Measurements from ENCODE around the gene GOLIM4. TPM values are rescaled to one million over a fixed set of nuclear protein-coding genes. Genes with fewer than 3 reads are reported as not detected.

GOLIM4 gene
- total RNA-seq, 2 donors from 2014 or later, result 21.0 to 32.6 TPM

DNA sequence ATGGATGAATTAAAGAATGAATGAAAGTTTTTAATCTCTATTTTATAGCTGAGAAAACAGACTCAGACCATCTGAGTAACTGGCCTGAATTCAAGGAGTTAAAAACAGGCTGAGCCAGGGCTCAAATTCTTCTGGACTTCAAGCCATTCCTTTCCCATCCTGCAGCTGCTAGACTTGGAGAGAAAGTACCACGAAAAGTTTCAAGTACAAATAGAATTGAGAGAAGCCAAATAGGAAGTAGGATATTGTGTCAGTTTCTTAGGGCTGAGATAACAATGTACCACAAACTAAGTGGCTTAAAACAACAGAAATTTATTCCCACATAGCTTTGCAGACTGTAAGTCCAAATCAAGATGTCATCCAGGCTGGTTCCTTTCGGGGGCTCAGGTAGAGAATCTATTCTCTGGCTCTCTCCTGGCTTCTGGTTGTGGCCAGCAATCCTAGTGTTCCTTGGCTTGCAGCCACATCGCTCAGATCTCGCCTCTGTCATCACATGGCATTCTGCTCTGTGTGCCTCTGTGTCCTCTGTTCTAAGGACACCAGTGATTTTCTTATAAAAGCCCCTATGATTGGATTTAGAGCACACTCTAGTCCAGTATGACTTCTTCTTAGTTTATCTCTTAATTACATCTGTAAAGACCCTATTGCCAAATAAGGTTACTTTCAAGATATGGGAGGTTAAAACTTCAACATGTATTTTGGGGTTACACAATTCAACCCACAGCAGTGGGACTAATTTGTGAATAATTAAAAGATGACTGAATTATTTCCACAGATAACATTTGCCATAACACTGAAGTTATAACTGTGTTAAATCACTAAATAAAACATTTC lies 25.7 kb upstream of the GOLIM4 start:
- Histone ChIP-seq H3K27ac (no peak overlapping the region), H3K4me3 (no peak overlapping the region), H3K27me3 (no peaks in the 10 kb centered on the region), H3K9me3 (no peaks in the 10 kb centered on the region), H3K4me1 (peaks cover 22% of the 10 kb centered on the region), H3K36me3 (replicated peaks in 1 of 2; ENCODE audit: insufficient read depth in 1 of 2, low read depth in 2 of 2) (no peaks in the 10 kb centered on the region)
- ATAC-seq, result no peak
- TF ChIP-seq, protein P1, sequence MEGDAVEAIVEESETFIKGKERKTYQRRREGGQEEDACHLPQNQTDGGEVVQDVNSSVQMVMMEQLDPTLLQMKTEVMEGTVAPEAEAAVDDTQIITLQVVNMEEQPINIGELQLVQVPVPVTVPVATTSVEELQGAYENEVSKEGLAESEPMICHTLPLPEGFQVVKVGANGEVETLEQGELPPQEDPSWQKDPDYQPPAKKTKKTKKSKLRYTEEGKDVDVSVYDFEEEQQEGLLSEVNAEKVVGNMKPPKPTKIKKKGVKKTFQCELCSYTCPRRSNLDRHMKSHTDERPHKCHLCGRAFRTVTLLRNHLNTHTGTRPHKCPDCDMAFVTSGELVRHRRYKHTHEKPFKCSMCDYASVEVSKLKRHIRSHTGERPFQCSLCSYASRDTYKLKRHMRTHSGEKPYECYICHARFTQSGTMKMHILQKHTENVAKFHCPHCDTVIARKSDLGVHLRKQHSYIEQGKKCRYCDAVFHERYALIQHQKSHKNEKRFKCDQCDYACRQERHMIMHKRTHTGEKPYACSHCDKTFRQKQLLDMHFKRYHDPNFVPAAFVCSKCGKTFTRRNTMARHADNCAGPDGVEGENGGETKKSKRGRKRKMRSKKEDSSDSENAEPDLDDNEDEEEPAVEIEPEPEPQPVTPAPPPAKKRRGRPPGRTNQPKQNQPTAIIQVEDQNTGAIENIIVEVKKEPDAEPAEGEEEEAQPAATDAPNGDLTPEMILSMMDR (IDR thresholded peaks at IDR 0.05), result no peak
- TF ChIP-seq POLR2A (IDR thresholded peaks at IDR 0.05), result no peak
- DNase-seq, result peak in 2 of 4 donors; percentile 6 to 13
- WGBS, 2 donors, result 58 to 66% methylated on average over 4 of the region's 4 CpGs
- intact Hi-C loops (cut with DNase I), result no loop called here

DNA sequence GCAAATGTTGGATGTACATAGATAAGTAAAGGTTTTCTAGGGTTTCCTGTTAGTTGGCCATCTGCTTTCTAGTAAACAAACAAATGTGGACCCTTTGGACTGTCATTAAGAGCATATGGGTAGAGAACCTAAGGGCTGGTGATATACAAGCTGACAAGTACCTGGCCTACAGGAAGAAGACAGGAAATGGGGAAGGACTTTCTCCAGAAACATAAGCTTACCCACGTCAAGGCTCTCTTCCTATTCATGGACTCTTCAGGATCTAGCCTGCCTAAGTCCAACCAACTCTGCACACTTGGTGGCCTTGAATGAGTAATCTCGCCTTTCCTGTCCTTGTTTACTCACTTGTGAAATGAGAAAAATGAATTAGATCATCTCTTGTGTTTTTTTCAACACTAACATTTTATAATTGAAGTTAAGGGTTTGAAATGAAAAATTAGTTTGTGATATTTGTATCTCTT lies 22.2 kb upstream of the GOLIM4 start:
- WGBS, 2 donors, result 19 to 26% methylated on average over 2 of the region's 2 CpGs
- Histone ChIP-seq H3K27ac (peak overlapping the region in 1 of 4 donors; percentile 40), H3K9me3 (no peaks in the 10 kb centered on the region), H3K4me3 (no peak overlapping the region), H3K4me1 (peaks cover 11% of the 10 kb centered on the region), H3K27me3 (no peaks in the 10 kb centered on the region), H3K36me3 (replicated peaks in 1 of 2; ENCODE audit: insufficient read depth in 1 of 2, low read depth in 2 of 2) (no peaks in the 10 kb centered on the region)
- peak; percentile 89 for ATAC-seq
- intact Hi-C loops (cut with DNase I), result no loop called here
- DNase-seq, result peak; percentile 14 to 50 (median 42)
- TF ChIP-seq, protein P1 (IDR thresholded peaks at IDR 0.05), result no peak
- no peak for TF ChIP-seq POLR2A (IDR thresholded peaks at IDR 0.05)

DNA sequence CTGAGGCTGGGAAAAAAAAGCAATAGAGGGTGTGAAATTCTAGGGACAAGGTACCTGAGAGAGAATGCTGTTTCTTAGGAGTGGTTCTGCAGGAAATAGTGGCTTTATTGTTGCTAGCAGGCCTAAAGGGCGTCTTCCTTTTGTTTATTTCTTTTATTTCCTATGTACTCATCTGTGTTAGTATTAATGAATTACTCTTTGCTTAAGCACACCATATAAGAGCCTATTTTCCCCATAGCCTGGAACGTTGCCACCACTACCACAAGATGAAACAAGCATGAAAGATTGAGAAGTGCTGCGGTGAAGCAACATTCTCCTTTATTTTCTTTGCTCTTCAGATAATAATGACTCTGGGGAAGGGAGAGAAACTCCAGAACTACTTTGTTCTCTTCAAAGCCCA lies 21.3 kb upstream of the GOLIM4 start:
- H3K36me3 ChIP-seq (replicated peaks in 1 of 2; ENCODE audit: insufficient read depth in 1 of 2, low read depth in 2 of 2), result no peaks in the 10 kb centered on the region
- no peaks in the 10 kb centered on the region for H3K9me3 ChIP-seq
- no peak overlapping the region for H3K27ac ChIP-seq
- no peak overlapping the region for H3K4me3 ChIP-seq
- intact Hi-C loops (cut with DNase I), result no loop called here
- DNase-seq (no peak), ATAC-seq (no peak)
- peaks cover 11% of the 10 kb centered on the region for H3K4me1 ChIP-seq
- H3K27me3 ChIP-seq, result no peaks in the 10 kb centered on the region
- no peak for TF ChIP-seq POLR2A (IDR thresholded peaks at IDR 0.05)
- TF ChIP-seq, protein P1 (IDR thresholded peaks at IDR 0.05), result no peak
- 79 to 82% methylated on average over 3 of the region's 3 CpGs for WGBS, 2 donors

DNA sequence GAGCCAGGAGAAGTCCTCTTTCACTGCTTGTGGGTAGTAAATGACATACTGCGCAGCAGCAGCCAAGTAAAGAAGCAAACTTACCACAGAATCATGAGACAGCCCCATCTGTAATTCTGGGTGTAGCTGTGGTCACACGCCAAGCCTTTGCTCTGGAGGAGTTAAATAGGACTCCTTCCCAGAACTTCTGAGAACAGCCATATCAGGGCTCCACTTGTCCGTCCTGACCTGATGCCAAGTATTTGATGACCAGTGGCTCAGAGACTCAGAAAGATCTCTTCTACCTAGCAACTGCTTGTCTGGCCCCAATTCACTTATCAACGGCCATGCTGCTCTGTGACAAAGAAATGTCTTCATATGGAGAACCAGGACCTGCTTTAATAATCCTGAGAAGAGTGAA lies 20.6 kb upstream of the GOLIM4 start:
- DNase-seq (peak in 3 of 4 donors; percentile 23 to 26 (median 26)), ATAC-seq (peak; percentile 21)
- TF ChIP-seq, protein P1 (IDR thresholded peaks at IDR 0.05), result no peak
- no peak for TF ChIP-seq POLR2A (IDR thresholded peaks at IDR 0.05)
- Histone ChIP-seq H3K27ac (no peak overlapping the region), H3K4me1 (peaks cover 11% of the 10 kb centered on the region), H3K36me3 (replicated peaks in 1 of 2; ENCODE audit: insufficient read depth in 1 of 2, low read depth in 2 of 2) (no peaks in the 10 kb centered on the region), H3K4me3 (no peak overlapping the region), H3K27me3 (no peaks in the 10 kb centered on the region), H3K9me3 (no peaks in the 10 kb centered on the region)
- WGBS, 2 donors, result 64 to 66% methylated on average over 4 of the region's 4 CpGs
- intact Hi-C loops (cut with DNase I), result no loop called here

Measured in body of pancreas (tissue), 4 donors.